Measurements from ENCODE around the gene MAPK8. TPM values are rescaled to one million over a fixed set of nuclear protein-coding genes. Genes with fewer than 3 reads are reported as not detected.

Gene MAPK8
- total RNA-seq, 2 donors from 2014 or later: 39.3 to 74.4 TPM

DNA sequence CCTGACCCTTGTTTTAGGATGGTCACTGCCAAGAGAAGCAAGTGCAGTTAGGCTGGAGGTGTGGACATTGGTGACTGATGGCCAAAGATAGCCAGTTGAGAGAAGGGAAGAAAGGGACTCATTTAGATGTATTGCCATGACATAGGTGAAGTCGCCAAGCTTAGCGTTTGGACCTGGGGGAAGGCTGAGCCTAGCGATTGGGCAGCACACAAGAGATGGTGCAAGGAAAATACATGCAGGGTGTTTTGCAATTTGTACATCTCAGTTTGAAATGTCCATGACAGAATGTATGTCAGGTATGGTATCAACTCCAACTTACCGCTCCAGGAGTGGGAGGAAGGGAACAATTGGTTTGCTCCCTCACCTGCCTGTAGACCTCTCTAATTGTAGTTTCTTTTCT, 134.3 kb downstream of the MAPK8 start:
- TF ChIP-seq POLR2AphosphoS5 (IDR thresholded peaks at IDR 0.05): no peak
- TF ChIP-seq, protein P1, sequence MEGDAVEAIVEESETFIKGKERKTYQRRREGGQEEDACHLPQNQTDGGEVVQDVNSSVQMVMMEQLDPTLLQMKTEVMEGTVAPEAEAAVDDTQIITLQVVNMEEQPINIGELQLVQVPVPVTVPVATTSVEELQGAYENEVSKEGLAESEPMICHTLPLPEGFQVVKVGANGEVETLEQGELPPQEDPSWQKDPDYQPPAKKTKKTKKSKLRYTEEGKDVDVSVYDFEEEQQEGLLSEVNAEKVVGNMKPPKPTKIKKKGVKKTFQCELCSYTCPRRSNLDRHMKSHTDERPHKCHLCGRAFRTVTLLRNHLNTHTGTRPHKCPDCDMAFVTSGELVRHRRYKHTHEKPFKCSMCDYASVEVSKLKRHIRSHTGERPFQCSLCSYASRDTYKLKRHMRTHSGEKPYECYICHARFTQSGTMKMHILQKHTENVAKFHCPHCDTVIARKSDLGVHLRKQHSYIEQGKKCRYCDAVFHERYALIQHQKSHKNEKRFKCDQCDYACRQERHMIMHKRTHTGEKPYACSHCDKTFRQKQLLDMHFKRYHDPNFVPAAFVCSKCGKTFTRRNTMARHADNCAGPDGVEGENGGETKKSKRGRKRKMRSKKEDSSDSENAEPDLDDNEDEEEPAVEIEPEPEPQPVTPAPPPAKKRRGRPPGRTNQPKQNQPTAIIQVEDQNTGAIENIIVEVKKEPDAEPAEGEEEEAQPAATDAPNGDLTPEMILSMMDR (IDR thresholded peaks at IDR 0.05): no peak
- TF ChIP-seq POLR2A (IDR thresholded peaks at IDR 0.05): no peak
- 98% methylated on average over 4 of the region's 4 CpGs for WGBS
- H3K9me3 ChIP-seq: no peaks in the 10 kb centered on the region
- no peaks in the 10 kb centered on the region for H3K4me1 ChIP-seq (replicated peaks)
- peaks cover 0 to 3% of the 10 kb centered on the region in 2 donors for H3K36me3 ChIP-seq
- no peak for DNase-seq (ENCODE audit: low spot score)
- intact Hi-C loops (cut with DNase I): no loop called here
- no peak overlapping the region for H3K4me3 ChIP-seq
- no peaks in the 10 kb centered on the region for H3K27me3 ChIP-seq (replicated peaks; ENCODE audit: insufficient read depth)
- H3K27ac ChIP-seq: no peak overlapping the region

DNA sequence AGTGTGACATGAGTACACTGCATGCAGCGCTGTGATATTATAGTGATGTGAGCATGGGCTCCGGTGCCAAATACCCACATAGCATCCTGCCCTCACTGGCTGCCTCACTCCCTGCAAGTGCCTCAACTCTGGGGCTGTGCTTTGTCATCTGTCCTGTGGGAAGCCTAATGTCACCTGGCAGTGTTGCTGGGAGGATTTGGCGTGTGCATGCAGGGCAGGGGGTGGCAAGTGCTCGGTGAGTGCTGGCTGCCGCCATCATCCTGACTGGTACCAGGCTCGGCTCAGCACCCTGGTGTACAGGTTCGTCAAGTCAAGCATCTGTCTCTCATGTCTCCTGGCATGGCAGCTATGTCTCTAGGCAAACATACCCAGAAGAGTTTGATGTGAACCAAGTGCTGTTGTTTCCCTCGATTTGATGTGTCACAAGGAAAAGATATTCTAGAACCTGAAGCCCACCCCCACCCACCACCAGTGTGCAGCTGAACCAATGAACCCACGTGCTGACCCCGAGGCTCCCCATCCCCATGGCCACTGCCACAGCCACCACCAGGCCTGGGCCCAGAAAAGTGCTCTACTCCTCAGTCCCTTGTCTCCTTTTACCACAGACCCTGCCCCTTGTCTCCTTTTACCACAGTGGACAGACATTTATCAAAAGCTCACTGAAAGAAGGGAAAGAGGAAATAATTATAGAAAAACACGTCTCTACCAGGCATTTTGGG, 135.8 kb downstream of the MAPK8 start:
- intact Hi-C loops (cut with DNase I): no loop called here
- Histone ChIP-seq H3K27me3 (replicated peaks; ENCODE audit: insufficient read depth) (no peaks in the 10 kb centered on the region), H3K4me1 (replicated peaks) (no peaks in the 10 kb centered on the region), H3K9me3 (no peaks in the 10 kb centered on the region), H3K36me3 (no peaks in the 10 kb centered on the region), H3K27ac (no peak overlapping the region), H3K4me3 (no peak overlapping the region)
- TF ChIP-seq, protein P1 (IDR thresholded peaks at IDR 0.05): no peak
- DNase-seq (ENCODE audit: low spot score): no peak
- WGBS: 73% methylated on average over 11 of the region's 11 CpGs

DNA sequence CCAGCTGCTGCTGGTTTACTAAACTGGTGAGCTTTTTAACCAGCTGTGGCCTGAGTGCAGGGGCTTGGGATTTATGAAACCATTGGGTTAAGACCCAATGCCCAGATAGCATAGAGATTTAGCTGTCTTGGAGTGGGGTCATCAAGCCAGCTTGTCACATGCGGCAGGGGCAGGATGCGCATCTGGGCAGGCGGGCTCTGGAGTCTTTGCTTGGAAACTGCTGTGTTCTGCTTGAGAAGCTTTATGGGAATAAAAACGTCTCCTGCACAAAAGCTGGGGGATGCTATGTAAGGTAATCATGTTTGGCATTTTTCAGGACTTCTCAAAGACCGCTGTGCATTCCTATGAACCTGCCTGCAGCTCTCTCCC, 136.3 kb downstream of the MAPK8 start:
- no peak for DNase-seq (ENCODE audit: low spot score)
- Histone ChIP-seq H3K36me3 (no peaks in the 10 kb centered on the region), H3K9me3 (no peaks in the 10 kb centered on the region), H3K4me1 (replicated peaks) (no peaks in the 10 kb centered on the region), H3K27ac (no peak overlapping the region), H3K27me3 (replicated peaks; ENCODE audit: insufficient read depth) (no peaks in the 10 kb centered on the region), H3K4me3 (no peak overlapping the region)
- WGBS: 74% methylated on average over 5 of the region's 5 CpGs
- intact Hi-C loops (cut with DNase I): no loop called here
- TF ChIP-seq, protein P1 (IDR thresholded peaks at IDR 0.05): no peak
- TF ChIP-seq POLR2A (IDR thresholded peaks at IDR 0.05): no peak
- TF ChIP-seq POLR2AphosphoS5 (IDR thresholded peaks at IDR 0.05): no peak

DNA sequence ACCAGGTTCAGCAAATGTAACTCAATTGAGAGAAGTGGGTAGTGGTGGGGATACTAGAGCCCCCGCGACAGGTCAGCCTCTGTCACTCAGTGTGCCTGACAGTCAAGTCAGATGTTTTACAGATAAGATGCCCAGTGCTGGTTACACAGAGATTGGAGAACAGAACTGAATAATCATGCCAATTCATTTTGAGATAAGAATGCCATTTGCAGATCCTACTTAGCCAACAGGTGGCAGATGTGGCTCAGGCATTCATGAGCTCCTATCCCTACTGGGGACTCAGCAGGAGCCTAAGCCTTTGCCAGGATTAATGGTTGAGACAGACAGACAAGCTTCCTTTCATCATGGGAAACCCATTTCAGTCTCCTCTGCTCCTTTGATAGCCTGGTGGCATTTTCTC, 137.8 kb downstream of the MAPK8 start:
- DNase-seq (ENCODE audit: low spot score): no peak
- TF ChIP-seq POLR2AphosphoS5 (IDR thresholded peaks at IDR 0.05): no peak
- no peak for TF ChIP-seq POLR2A (IDR thresholded peaks at IDR 0.05)
- TF ChIP-seq, protein P1 (IDR thresholded peaks at IDR 0.05): no peak
- intact Hi-C loops (cut with DNase I): no loop called here
- H3K4me1 ChIP-seq (replicated peaks): no peaks in the 10 kb centered on the region
- H3K27me3 ChIP-seq (replicated peaks; ENCODE audit: insufficient read depth): no peaks in the 10 kb centered on the region
- no peaks in the 10 kb centered on the region for H3K36me3 ChIP-seq
- no peak overlapping the region for H3K4me3 ChIP-seq
- H3K27ac ChIP-seq: no peak overlapping the region
- WGBS: 55% methylated on average over 2 of the region's 2 CpGs
- H3K9me3 ChIP-seq: no peaks in the 10 kb centered on the region
